Muscle layer of colon (tissue), 2 donors: Measurements from ENCODE around the gene C2CD2.

Experiments used
- H3K27ac ChIP-seq: one replicate; pipeline ENCODE4 v1.7.0; 2013; ENCODE audit warnings: low read depth, mild to moderate bottlenecking, low read length, moderate library complexity
- H3K27me3 ChIP-seq, 2 donors: one replicate each; pipeline ENCODE4 v1.7.0; 2013; ENCODE audit warnings: low read length in 2 of 2, mild to moderate bottlenecking in 2 of 2; ENCODE audit not compliant: insufficient read depth in 2 of 2, control insufficient read depth in 1 of 2
- H3K36me3 ChIP-seq: one replicate; pipeline ENCODE4 v1.7.0; 2013; ENCODE audit warnings: mild to moderate bottlenecking, low read length; ENCODE audit not compliant: insufficient read depth
- H3K4me1 ChIP-seq: one replicate; pipeline ENCODE4 v1.7.0; 2013; ENCODE audit warnings: mild to moderate bottlenecking, low read length; ENCODE audit not compliant: insufficient read depth
- H3K4me3 ChIP-seq, 2 donors: one replicate each; pipeline ENCODE4 v1.7.0; 2013; ENCODE audit warnings: low read length in 2 of 2, low read depth in 1 of 2, mild to moderate bottlenecking in 1 of 2, moderate library complexity in 1 of 2
- H3K9ac ChIP-seq: one replicate; pipeline ENCODE4 v1.7.0; 2013; ENCODE audit warnings: low read length
- H3K9me3 ChIP-seq: one replicate; pipeline ENCODE4 v1.7.0; 2013; ENCODE audit warnings: mild to moderate bottlenecking, low read length
- donor health status: abdominal sarcoma.
- donor health status: Adenocarcinoma of cecum.

Gene C2CD2

GRCh38 chr21:41854426-41854995 lies 99.3 kb downstream of the C2CD2 start:
- Histone ChIP-seq H3K36me3 (peaks cover 13% of the 10 kb centered on the region), H3K9me3 (no peaks in the 10 kb centered on the region), H3K27me3 (no peaks in the 10 kb centered on the region), H3K4me1 (no peaks in the 10 kb centered on the region), H3K27ac (no peak overlapping the region), H3K4me3 (no peak overlapping the region), H3K9ac (no peak overlapping the region)

- no peaks in the 10 kb centered on the region for H3K27me3 ChIP-seq
- no peak overlapping the region for H3K27ac ChIP-seq
- H3K9me3 ChIP-seq = no peaks in the 10 kb centered on the region
- no peak overlapping the region for H3K4me3 ChIP-seq
- H3K4me1 ChIP-seq = no peaks in the 10 kb centered on the region
- no peak overlapping the region for H3K9ac ChIP-seq
- H3K36me3 ChIP-seq = peaks cover 6% of the 10 kb centered on the region
Measured at GRCh38 chr21:41852929-41853320, 100.9 kb downstream of the C2CD2 start.

GRCh38 chr21:41852151-41852928 lies 101.5 kb downstream of the C2CD2 start:
- Histone ChIP-seq H3K9ac (no peak overlapping the region), H3K9me3 (no peaks in the 10 kb centered on the region), H3K4me1 (no peaks in the 10 kb centered on the region), H3K27me3 (no peaks in the 10 kb centered on the region), H3K27ac (no peak overlapping the region), H3K36me3 (peaks cover under 1% of the 10 kb centered on the region), H3K4me3 (no peak overlapping the region)

GRCh38 chr21:41851090-41851790 lies 102.6 kb downstream of the C2CD2 start:
- Histone ChIP-seq H3K27ac (no peak overlapping the region), H3K36me3 (no peaks in the 10 kb centered on the region), H3K9me3 (no peaks in the 10 kb centered on the region), H3K27me3 (no peaks in the 10 kb centered on the region), H3K4me3 (no peak overlapping the region), H3K9ac (no peak overlapping the region), H3K4me1 (no peaks in the 10 kb centered on the region)

- no peaks in the 10 kb centered on the region for H3K4me1 ChIP-seq
- no peak overlapping the region for H3K27ac ChIP-seq
- no peak overlapping the region for H3K9ac ChIP-seq
- H3K4me3 ChIP-seq = no peak overlapping the region
- no peaks in the 10 kb centered on the region for H3K27me3 ChIP-seq
- no peaks in the 10 kb centered on the region for H3K36me3 ChIP-seq
- H3K9me3 ChIP-seq = no peaks in the 10 kb centered on the region
Measured at GRCh38 chr21:41850085-41850484, 103.7 kb downstream of the C2CD2 start.

GRCh38 chr21:41848958-41849580 lies 104.7 kb downstream of the C2CD2 start:
- H3K9me3 ChIP-seq = no peaks in the 10 kb centered on the region
- H3K4me1 ChIP-seq = no peaks in the 10 kb centered on the region
- no peak overlapping the region for H3K4me3 ChIP-seq
- H3K36me3 ChIP-seq = no peaks in the 10 kb centered on the region
- H3K9ac ChIP-seq = no peak overlapping the region
- H3K27me3 ChIP-seq = no peaks in the 10 kb centered on the region
- no peak overlapping the region for H3K27ac ChIP-seq

GRCh38 chr21:41848533-41848932 lies 105.3 kb downstream of the C2CD2 start:
- H3K27ac ChIP-seq = no peak overlapping the region
- H3K9me3 ChIP-seq = no peaks in the 10 kb centered on the region
- no peaks in the 10 kb centered on the region for H3K36me3 ChIP-seq
- no peaks in the 10 kb centered on the region for H3K4me1 ChIP-seq
- H3K27me3 ChIP-seq = no peaks in the 10 kb centered on the region
- H3K4me3 ChIP-seq = no peak overlapping the region
- no peak overlapping the region for H3K9ac ChIP-seq

GRCh38 chr21:41847066-41847804 lies 106.6 kb downstream of the C2CD2 start:
- Histone ChIP-seq H3K36me3 (no peaks in the 10 kb centered on the region), H3K4me1 (no peaks in the 10 kb centered on the region)

GRCh38 chr21:41846536-41846935 lies 107.3 kb downstream of the C2CD2 start:
- H3K9ac ChIP-seq = no peak overlapping the region
- no peak overlapping the region for H3K4me3 ChIP-seq
- no peaks in the 10 kb centered on the region for H3K27me3 ChIP-seq
- no peaks in the 10 kb centered on the region for H3K9me3 ChIP-seq
- no peaks in the 10 kb centered on the region for H3K36me3 ChIP-seq
- H3K27ac ChIP-seq = no peak overlapping the region
- H3K4me1 ChIP-seq = no peaks in the 10 kb centered on the region

More at GRCh38 chr21:41847066-41847804, 106.6 kb downstream of the C2CD2 start:
- no peak overlapping the region for H3K9ac ChIP-seq
- H3K9me3 ChIP-seq = no peaks in the 10 kb centered on the region
- no peak overlapping the region for H3K4me3 ChIP-seq
- no peak overlapping the region for H3K27ac ChIP-seq
- no peaks in the 10 kb centered on the region for H3K27me3 ChIP-seq

- Histone ChIP-seq H3K4me1 (no peaks in the 10 kb centered on the region), H3K36me3 (no peaks in the 10 kb centered on the region), H3K4me3 (no peak overlapping the region), H3K27me3 (no peaks in the 10 kb centered on the region), H3K9me3 (no peaks in the 10 kb centered on the region), H3K27ac (no peak overlapping the region), H3K9ac (no peak overlapping the region)
Measured at GRCh38 chr21:41846033-41846317, 107.8 kb downstream of the C2CD2 start.
